Measurements from ENCODE around the gene LHFPL2.
"Not testable (repeated sequence)": the region's sequence is repeated elsewhere in the genome, so short reads cannot be mapped to it uniquely, and the experiment has no call there.

Gene LHFPL2

DNA sequence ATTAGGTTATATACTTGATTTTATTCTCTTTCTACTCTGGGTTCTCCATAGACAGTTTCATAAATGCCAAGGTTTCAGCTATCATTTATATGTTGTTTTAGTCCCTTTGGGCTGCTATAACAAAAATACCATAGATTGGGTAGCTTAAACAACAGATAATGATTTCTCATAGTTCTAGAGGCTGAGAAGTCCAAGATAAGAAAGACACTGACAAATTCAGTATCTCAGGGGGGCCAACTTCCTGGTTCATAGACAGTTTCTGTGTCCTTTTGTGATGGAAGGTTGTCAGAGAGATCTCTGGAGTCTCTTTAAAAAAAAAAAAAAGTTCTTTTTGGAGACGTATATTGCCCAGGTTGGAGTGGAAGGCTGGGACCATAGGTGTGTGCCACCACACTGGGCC, 174.8 kb downstream of the LHFPL2 start:
- no peak for DNase-seq (ENCODE audit: low spot score)

DNA sequence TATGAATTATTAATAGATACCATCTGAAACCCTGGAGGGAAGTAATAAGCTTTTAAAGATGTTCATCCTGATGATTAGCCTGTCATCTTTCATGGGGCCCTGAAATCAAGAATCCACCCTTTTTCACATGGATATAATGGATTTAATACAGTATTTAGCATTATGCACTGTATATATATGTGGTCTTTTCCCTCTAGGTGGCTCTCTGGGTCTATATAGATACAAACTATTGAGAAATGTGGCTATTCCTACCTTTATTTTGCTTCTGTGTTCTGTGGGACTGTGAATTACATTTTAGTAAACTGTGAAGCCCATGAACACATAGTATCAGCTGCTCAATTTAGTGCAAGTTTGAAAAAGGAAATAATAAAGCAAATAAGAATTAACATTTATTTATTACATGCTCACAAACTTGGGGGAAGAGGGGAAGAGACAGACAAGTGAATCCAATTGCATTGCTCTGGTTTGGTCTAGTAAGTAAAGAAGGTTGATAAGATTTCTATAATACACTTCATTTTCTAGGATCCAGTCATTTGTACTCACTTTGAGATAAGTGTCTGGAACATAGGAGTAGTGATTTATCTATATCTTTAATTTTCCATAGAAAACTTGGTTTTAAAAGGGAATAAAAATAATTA, 176.0 kb downstream of the LHFPL2 start:
- DNase-seq (ENCODE audit: low spot score), result no peak

DNA sequence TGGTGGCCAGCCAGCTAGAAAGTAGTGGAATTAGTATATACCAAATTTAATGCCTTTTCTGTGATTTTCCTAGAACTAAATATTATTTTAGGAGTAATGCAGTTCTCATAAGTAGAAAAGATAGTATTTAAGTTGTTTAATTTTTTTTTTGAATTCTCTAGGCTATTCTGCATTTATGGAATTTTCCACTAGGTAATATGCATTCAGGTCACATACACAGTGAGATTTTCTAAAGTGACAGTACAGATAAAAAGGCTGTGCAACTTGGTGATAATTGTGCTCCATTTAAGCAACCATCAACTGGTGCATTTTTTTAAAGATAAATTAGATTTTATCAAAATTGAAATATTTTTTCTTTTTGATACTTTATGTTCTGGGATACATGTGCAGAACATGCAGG, 176.7 kb downstream of the LHFPL2 start:
- no peak for DNase-seq (ENCODE audit: low spot score)

GRCh38 chr5:78467752-78468357, 180.7 kb downstream of the LHFPL2 start:
- DNase-seq (ENCODE audit: low spot score), result peak; percentile 40

- no peak for DNase-seq (ENCODE audit: low spot score)
Measured at GRCh38 chr5:78467140-78467539, 181.4 kb downstream of the LHFPL2 start.

DNA sequence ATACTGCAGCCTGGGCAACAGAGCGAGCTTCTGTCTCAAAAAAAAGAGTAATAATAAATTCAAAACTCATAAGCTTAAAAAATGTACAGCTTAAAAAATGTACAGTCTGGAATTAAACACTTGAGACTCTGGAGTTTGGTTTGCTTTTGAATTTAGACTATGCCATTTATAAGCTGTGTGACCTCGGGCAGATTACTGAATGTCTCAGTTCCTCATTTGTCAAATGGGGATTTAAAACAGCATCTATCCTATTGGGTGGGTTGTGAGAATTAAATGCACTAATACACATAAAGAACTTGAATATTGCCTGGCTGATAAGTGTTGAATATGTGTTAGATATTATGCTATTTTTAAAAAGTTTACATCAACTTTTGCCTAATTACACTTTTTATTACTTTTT, 189.7 kb downstream of the LHFPL2 start:
- no peak for DNase-seq (ENCODE audit: low spot score)

DNA sequence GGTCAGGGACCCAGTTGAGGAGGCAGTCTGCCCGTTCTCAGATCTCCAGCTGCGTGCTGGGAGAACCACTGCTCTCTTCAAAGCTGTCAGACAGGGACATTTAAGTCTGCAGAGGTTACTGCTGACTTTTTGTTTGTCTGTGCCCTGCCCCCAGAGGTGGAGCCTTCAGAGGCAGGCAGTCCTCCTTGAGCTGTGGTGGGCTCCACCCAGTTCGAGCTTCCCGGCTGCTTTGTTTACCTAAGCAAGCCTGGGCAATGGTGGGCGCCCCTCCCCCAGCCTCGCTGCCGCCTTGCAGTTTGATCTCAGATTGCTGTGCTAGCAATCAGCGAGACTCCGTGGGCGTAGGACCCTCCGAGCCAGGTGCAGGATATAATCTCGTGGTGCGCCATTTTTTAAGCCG, 191.1 kb downstream of the LHFPL2 start:
- DNase-seq (ENCODE audit: low spot score), result not testable (repeated sequence)

- no peak for DNase-seq (ENCODE audit: low spot score)
Measured at GRCh38 chr5:78449103-78449502, 199.5 kb downstream of the LHFPL2 start.

GRCh38 chr5:78447775-78448424, 200.7 kb downstream of the LHFPL2 start:
- no peak for DNase-seq (ENCODE audit: low spot score)
